ENCODE data around the gene PRKN. TPM values are rescaled to one million over a fixed set of nuclear protein-coding genes. Genes with fewer than 3 reads are reported as not detected.

Gene PRKN
- total RNA-seq, 1 donor from 2014 or later = 25.5 TPM

- Histone ChIP-seq H3K4me3 (no peak overlapping the region), H3K4me1 (no peaks in the 10 kb centered on the region), H3K27ac (replicated peaks) (no peak overlapping the region), H3K36me3 (no peaks in the 10 kb centered on the region), H3K9me3 (replicated peaks) (peaks cover 17% of the 10 kb centered on the region), H3K27me3 (ENCODE audit: low read depth) (no peaks in the 10 kb centered on the region)
- no peak for DNase-seq
- TF ChIP-seq CTCF (IDR thresholded peaks at IDR 0.05; ENCODE audit: borderline replicate concordance) = peak; percentile 62
- intact Hi-C loops (cut with micrococcal nuclease) = no loop called here
Measured at GRCh38 chr6:162442687-162443086, 284.9 kb downstream of the PRKN start.

- Histone ChIP-seq H3K4me3 (no peak overlapping the region), H3K27me3 (ENCODE audit: low read depth) (no peaks in the 10 kb centered on the region), H3K9me3 (replicated peaks) (peaks cover 23% of the 10 kb centered on the region), H3K4me1 (no peaks in the 10 kb centered on the region), H3K27ac (replicated peaks) (no peak overlapping the region), H3K36me3 (no peaks in the 10 kb centered on the region)
- no peak for TF ChIP-seq CTCF (IDR thresholded peaks at IDR 0.05; ENCODE audit: borderline replicate concordance)
- intact Hi-C loops (cut with micrococcal nuclease) = no loop called here
- no peak for DNase-seq
Measured at GRCh38 chr6:162441991-162442390, 285.6 kb downstream of the PRKN start.

GRCh38 chr6:162438980-162439379 lies 288.6 kb downstream of the PRKN start:
- no peaks in the 10 kb centered on the region for H3K4me1 ChIP-seq
- no peak for TF ChIP-seq CTCF (IDR thresholded peaks at IDR 0.05; ENCODE audit: borderline replicate concordance)
- no peak overlapping the region for H3K27ac ChIP-seq (replicated peaks)
- intact Hi-C loops (cut with micrococcal nuclease) = no loop called here
- no peak for DNase-seq
- no peaks in the 10 kb centered on the region for H3K36me3 ChIP-seq
- H3K4me3 ChIP-seq = no peak overlapping the region
- no peaks in the 10 kb centered on the region for H3K27me3 ChIP-seq (ENCODE audit: low read depth)
- H3K9me3 ChIP-seq (replicated peaks) = peaks cover 23% of the 10 kb centered on the region

- Histone ChIP-seq H3K36me3 (no peaks in the 10 kb centered on the region), H3K9me3 (replicated peaks) (peaks cover 23% of the 10 kb centered on the region), H3K27ac (replicated peaks) (no peak overlapping the region), H3K27me3 (ENCODE audit: low read depth) (no peaks in the 10 kb centered on the region), H3K4me1 (no peaks in the 10 kb centered on the region), H3K4me3 (no peak overlapping the region)
- DNase-seq = no peak
- TF ChIP-seq CTCF (IDR thresholded peaks at IDR 0.05; ENCODE audit: borderline replicate concordance) = no peak
- intact Hi-C loops (cut with micrococcal nuclease) = no loop called here
Measured at GRCh38 chr6:162435071-162435470, 292.5 kb downstream of the PRKN start.

GRCh38 chr6:162421004-162421403 lies 306.6 kb downstream of the PRKN start:
- DNase-seq = no peak
- H3K27ac ChIP-seq (replicated peaks) = no peak overlapping the region
- H3K27me3 ChIP-seq (ENCODE audit: low read depth) = no peaks in the 10 kb centered on the region
- H3K4me3 ChIP-seq = no peak overlapping the region
- TF ChIP-seq CTCF (IDR thresholded peaks at IDR 0.05; ENCODE audit: borderline replicate concordance) = no peak
- intact Hi-C loops (cut with micrococcal nuclease) = no loop called here
- no peaks in the 10 kb centered on the region for H3K4me1 ChIP-seq
- no peaks in the 10 kb centered on the region for H3K36me3 ChIP-seq
- no peaks in the 10 kb centered on the region for H3K9me3 ChIP-seq (replicated peaks)
